ENCODE results near the gene ASMT.
A peak's percentile ranks its signal among the peaks of the same experiment; 100 is the strongest.
"Not testable (repeated sequence)": the region's sequence is repeated elsewhere in the genome, so short reads cannot be mapped to it uniquely, and the experiment has no call there.

ASMT gene

GRCh38 chrX:1618689-1619088, 3.8 kb downstream of the ASMT start:
- no peak for TF ChIP-seq CTCF (IDR thresholded peaks at IDR 0.05; ENCODE audit: control insufficient read depth, extremely low read depth, insufficient read depth)
- DNase-seq (ENCODE audit: low read depth), result no peak
- no peak overlapping the region for H3K4me3 ChIP-seq (ENCODE audit: low read depth, low read length)

DNA sequence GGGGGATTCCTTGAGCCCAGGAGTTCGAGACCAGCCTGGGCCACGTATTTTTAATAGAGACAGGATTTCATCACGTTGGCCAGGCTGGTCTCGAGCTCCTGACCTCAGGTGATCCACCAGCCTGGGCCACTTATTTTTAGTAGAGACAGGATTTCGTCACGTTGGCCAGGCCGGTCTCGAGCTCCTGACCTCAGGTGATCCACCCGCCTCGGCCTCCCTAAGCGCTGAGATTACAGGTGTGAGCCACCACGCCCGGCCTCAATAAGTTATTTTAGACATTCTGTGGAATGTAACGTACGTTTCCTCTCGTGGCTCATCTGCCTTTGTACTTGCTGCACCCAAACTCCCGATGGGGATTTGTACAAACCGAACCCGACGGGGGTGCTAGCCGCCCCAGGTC, 8.8 kb downstream of the ASMT start:
- DNase-seq (ENCODE audit: low read depth), result no peak
- no peak for TF ChIP-seq CTCF (IDR thresholded peaks at IDR 0.05; ENCODE audit: control insufficient read depth, extremely low read depth, insufficient read depth)
- H3K4me3 ChIP-seq (ENCODE audit: low read depth, low read length), result no peak overlapping the region

DNA sequence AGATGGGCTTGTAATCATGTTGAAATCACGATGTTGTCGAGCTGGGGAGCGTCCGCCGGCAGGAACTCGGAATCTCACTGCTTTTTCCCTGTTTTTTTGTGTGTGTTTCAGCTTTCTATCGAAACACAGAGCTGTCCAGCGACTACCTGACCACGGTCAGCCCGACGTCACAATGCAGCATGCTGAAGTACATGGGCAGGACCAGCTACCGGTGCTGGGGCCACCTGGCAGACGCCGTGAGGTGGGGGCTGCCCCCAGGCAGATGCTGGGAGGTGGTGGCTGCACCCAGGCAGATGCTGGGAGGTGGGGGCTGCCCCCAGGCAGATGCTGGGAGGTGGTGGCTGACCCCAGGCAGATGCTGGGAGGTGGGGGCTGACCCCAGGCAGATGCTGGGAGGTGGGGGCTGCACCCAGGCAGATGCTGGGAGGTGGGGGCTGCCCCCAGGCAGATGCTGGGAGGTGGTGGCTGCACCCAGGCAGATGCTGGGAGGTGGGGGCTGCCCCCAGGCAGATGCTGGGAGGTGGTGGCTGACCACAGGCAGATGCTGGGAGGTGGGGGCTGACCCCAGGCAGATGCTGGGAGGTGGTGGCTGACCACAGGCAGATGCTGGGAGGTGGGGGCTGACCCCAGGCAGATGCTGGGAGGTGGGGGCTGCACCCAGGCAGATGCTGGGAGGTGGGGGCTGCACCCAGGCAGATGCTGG, 9.4 kb downstream of the ASMT start:
- not testable (repeated sequence) for DNase-seq (ENCODE audit: low read depth); H3K4me3 ChIP-seq (ENCODE audit: low read depth, low read length)

DNA sequence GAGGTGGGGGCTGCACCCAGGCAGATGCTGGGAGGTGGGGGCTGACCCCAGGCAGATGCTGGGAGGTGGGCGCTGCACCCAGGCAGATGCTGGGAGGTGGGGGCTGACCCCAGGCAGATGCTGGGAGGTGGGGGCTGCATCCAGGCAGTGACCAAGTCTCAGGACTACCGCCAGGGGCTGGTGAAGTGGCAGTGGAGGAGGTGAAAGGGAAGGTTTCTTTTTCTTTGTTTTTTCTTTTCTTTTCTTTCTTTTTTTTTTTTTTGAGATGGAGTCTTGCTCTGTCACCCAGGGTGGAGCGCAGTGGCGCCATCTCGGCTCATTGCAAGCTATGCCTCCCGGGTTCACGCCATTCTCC, 10.0 kb downstream of the ASMT start:
- DNase-seq (ENCODE audit: low read depth), result not testable (repeated sequence)

GRCh38 chrX:1629244-1629643, 14.4 kb downstream of the ASMT start:
- TF ChIP-seq CTCF (IDR thresholded peaks at IDR 0.05; ENCODE audit: control insufficient read depth, extremely low read depth, insufficient read depth), result no peak
- H3K4me3 ChIP-seq (ENCODE audit: low read depth, low read length), result no peak overlapping the region
- DNase-seq (ENCODE audit: low read depth), result no peak

More for the DNA sequence above, 10.0 kb downstream of the ASMT start:
- not testable (repeated sequence) for H3K4me3 ChIP-seq (ENCODE audit: low read depth, low read length)

DNA sequence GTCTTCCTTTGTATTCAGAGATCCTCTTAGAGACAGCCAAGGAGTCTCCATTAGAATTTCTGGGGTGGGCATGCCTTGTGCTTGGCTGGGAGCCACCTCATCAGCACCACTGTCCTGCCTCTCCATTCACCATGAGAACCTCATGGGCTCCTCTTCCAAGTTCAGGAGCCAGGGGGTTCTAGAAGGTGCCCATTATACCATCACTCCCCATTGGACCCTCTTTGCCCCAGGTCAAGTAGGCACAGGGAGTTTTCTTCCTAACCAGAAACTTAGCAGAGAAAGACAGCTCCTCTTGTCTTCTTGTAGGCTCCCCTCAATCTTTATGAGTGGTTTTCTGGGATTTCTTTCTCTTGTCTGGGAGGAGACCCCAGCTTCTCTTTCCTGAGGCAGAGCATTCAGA, 31.1 kb downstream of the ASMT start:
- no peak overlapping the region for H3K4me3 ChIP-seq (ENCODE audit: low read depth, low read length)
- DNase-seq (ENCODE audit: low read depth), result no peak
- no peak for TF ChIP-seq CTCF (IDR thresholded peaks at IDR 0.05; ENCODE audit: control insufficient read depth, extremely low read depth, insufficient read depth)

GRCh38 chrX:1649621-1650020, 34.8 kb downstream of the ASMT start:
- no peak for DNase-seq (ENCODE audit: low read depth)
- TF ChIP-seq CTCF (IDR thresholded peaks at IDR 0.05; ENCODE audit: control insufficient read depth, extremely low read depth, insufficient read depth), result no peak
- no peak overlapping the region for H3K4me3 ChIP-seq (ENCODE audit: low read depth, low read length)

DNA sequence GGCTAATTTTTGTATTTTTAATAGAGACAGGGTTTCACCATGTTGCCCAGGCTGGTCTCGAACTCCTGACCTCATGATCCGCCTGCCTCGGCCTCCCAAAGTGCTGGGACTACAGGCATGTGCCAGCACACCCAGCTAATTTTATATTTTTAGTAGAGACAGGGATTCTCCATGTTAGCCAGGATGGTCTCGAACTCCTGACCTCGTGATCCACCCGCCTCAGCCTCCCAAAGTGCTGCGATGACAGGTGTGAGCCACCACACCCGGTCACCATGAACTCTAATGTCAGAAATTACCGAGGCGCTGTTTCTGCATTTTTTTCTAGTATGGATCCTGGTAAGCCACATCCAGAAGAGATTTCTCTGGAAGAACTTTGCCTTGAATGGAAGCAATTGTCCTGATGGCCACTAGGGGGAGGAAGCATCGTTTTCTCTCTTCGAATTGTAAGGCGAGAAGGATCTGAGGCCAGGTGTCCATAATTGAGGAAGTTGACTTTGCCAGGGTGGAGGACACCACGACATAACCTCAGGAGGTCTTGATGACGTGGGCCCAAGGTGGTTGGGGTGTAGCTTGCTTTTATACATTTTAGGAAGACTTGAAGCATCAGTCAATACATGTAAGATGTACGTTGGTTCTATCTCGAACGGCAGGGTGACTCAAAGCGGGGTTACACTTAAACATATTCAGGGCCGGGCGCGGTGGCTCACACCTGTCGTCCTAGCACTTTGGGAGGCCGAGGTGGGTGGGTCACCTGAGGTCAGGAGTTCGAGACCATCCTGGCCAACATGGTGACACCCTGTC, 37.4 kb downstream of the ASMT start:
- peak; percentile 68 for TF ChIP-seq CTCF (IDR thresholded peaks at IDR 0.05; ENCODE audit: control insufficient read depth, extremely low read depth, insufficient read depth)
- peak; percentile 32 for DNase-seq (ENCODE audit: low read depth)
- H3K4me3 ChIP-seq (ENCODE audit: low read depth, low read length), result not testable (repeated sequence)
